GM21390 (cell line): ENCODE results near the gene ARHGAP18.

ENCODE experiments used
- ATAC-seq: cut with Tn5 transposase; IDR thresholded peaks from one replicate; pipeline ENCODE4 v1.9.1; 2021; ENCODE audit not compliant: unreplicated experiment

The ARHGAP18 gene

DNA sequence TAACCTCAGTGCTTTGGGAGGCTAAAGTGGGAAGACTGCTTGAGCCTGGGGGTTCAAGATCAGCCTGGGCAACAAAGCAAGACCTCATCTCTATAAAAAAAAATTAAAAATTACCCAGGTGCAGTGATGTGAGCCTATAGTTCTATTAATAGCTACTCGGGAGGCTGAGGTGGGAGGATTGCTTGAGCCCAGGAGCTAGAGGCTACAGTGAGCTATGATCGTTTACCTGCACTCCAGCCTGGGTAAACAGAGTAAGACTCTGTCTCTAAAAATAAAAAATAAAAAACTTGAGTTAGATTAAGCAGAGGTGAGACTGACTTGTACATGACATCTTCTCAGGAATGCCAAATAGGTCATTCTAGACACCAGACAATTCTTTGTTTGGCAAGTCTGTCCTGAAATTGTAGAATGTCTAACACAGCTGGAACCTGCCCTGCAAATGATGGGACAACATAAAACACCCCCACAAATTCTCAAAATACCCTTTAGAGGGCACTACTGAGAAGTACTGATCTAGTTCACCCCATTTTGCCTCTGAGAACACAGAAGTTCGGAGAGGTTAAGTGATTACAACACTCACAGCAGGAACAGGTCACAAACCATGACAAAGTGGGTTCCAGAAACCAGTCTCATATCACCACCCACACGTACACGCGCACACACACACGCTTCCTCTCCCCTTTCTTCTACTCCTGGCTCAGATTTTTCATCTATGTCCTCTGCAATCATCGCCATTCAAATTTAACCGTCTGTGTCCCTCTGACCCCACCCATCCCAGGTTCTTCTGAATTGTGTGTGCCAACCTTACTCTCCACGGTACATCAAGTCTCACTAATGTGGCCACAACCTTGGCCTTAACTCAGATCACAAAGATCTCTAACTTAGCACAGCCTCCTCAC lies 38.3 kb downstream of the ARHGAP18 start:
- peak; percentile 76 for ATAC-seq

DNA sequence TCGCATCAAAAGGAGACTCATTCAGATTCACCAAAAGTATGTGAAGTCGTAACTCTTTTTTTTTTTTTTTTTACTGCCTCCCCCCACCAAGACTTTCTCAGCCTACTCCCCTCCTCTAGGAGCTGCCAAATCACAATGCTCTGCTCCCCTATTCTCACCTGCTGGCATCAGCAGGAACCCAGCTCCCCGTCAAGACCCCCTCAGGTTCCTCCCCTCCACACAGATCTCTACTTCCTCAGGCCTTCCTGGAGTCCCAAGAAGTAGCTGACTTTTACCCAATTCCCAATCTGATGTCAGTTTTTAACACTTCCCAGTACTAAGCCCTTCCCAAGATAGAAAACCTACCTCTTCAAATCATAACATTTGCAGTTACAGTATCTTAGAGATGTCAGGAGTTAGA lies 39.3 kb downstream of the ARHGAP18 start:
- no peak for ATAC-seq

DNA sequence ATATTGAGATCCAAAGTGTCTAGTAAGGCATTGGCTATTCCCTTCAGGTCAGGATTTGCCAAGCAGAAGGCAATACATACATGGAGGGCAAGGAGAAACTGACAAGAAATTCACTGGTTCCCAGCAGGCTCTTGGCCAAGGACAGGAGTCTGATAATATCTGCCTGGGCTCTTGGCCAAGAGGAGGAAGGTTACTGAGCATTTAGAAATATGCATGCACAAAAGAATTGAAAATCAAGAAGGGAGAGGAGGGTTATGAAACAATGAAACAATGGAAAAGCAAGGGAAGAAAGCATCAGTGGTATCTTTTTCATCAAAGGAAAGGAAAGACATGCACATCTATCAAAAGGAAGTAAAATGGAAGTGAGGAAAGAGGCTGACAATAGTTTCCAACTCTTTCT lies 42.4 kb downstream of the ARHGAP18 start:
- ATAC-seq, result no peak

DNA sequence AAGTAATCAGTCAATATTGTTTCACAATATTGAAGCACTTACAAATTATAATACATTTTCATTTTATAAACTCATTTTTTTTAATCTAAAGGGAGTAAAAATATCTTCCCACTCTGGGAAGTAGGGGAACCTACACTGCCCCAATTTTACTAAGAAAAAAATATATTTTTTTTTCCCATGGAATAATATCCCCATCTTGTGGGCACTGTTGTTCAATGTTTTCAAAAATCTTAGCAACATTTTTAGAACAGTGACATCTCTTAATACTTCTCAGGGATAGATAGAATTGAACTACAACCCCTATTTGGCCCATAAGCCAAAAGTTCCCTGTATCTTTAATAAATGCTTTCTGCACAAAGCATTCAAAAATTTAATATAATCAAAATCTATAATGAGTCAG lies 42.9 kb downstream of the ARHGAP18 start:
- ATAC-seq, result no peak

DNA sequence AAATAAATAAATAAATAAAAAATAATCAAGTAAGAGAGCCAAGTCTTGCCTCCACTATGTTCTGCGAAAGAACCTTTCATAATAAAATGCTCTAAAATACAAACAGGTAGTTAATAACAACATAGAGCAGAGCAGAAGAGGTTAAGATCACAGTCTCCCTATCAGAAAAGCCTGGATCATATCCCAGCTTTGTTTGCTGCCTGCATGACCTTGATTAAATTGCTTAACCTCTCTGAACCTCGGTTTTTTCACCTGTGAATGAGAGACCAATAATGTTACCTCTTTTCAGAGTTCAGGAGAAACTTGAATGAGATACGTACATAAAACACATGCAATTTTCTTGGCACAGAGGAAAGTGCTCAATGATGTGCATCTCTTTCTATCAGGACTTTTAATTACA lies 44.4 kb downstream of the ARHGAP18 start:
- no peak for ATAC-seq

DNA sequence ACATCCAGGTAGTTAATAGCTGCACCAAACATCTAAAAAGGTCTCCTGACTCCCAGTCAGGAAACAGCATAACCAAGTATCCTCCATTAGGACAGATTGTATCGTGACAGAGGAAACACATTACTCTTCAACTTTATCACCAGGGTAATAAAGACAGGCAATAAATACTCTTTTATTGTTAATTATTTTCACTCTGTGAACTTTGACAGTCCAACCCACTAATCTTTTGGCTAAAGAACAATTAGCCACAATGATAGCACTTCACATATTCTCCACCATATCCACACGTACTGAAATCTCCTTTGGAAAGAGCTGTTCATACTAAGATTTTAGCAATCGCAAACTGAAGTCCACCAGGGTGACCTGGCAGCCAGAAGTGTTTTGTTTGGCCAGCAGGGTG lies 46.4 kb downstream of the ARHGAP18 start:
- no peak for ATAC-seq

DNA sequence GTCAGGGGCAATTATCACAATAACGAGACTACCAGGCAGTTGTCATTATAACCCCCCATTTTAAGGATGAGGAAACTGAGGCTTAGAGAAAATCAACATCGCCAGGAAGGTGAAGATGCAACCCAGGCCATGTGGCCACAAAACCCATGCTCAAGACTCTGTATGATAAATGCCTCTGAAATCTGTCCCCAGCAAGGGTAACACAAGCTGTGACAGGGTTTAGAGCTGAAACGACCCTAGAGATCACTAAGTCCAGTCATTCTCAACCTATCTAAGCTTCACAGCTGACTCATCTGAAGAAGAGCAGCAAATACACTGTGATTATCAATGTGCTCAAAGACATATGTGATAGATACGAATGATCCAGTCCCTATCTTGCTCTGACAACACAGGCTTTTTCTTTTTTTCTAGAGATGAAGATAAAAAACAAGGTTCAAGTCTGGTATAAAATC lies 47.0 kb downstream of the ARHGAP18 start:
- ATAC-seq, result peak; percentile 53

DNA sequence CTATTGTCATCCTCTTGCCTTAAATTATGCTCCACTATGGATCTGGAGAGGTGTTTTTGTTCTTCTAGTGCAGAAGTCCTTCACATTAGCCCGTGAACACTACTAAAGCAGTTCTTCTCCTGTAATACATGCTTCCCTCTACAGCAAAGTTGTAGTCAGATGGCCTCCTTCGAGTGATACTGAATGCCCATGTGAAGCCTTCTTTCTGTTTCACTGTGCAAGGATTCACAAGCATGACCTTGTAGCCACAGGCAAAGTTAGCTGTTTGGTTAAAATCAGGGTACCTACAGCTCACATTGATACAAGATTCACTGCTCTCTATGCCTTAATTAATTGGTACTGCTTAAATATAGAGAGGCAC lies 47.6 kb downstream of the ARHGAP18 start:
- peak; percentile 81 for ATAC-seq

DNA sequence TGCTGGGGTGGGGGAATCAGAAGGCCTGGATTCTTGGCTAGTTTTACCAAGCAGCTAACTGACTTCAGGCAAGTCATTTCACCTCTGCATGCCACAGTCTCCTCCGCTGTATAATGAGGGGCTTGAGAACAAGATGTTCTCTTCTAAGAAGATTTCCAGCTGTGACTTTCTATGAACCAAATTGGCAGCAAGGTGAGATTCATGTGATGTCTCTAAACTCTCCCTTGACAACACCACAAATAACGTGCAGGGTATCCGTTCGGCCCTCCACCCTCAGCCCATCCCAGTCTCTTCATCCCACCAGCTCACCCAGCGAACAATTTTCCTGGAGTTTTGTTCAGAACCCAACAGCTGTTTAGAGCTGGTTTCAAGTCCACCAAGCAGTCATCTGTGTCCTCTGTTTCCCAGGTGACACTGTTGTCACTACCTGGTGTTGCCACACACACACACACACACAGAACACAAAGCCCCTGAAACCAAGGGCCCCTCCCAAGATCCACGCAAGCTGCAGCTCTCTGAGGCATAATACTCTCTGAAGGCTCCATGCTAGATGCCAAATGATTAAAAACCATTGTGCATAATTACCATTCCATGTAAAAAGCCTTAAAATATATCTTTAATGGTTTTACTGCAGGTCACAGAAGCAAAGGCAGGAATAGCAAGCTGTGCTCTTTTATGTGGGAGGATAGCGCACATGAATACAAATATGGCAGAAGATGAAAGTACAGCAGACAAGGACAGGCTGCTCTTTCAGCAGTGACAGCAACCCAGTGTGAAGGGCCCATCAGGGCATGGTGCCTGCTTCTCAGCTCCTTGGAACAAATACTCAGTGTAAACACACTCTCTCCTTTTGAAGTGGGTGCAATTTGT lies 48.2 kb downstream of the ARHGAP18 start:
- peak; percentile 17 for ATAC-seq

DNA sequence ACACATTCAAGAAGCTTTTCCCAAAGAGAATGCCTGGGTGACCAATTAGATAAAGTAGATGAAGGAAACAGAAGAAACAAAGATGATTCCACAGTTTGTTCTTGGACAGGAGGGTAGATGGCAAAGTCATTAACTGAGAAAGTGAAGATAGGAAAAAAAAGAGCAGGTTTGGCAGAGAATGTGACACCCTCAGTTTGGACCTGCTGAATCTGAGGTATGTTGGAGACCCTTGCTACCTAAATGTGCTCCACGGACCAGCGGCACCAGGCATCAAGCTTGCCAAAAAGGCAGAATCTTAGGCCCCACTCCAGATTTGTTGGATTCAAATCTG lies 49.7 kb downstream of the ARHGAP18 start:
- no peak for ATAC-seq

DNA sequence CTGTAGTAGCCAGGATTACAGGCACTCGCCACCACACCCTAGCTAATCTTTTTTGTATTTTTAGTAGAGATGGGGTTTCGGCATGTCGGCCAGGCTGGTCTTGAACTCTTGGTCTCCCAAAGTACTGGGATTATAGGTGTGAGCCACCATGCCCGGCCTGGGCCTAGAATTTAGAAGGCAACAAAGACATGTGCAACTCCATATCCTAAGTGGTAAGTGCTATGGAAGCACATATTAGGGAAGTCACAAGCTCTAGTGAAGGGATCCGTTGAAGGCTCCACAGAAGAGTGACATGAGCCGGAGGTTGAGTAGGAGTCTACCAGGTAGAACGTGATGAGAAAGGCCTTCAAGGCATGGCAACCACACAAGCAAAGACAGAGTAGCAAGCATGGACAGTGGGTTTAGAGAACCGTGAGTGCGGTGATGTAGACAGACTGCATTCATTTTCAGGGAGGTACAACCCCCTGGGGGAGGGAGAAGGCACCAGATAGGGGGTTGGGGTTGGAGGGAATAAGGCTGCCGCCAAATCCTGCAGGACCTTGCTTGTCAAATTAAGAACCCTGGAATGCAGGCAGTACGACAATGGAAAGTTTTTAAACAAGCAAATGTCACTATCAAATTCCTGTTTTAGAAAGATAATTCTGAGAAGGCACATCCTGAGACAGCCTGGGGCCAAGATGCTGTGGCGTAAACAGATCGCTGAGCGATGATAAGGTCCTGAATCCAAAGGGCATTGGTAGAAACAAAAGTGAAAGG lies 50.2 kb downstream of the ARHGAP18 start:
- no peak for ATAC-seq

DNA sequence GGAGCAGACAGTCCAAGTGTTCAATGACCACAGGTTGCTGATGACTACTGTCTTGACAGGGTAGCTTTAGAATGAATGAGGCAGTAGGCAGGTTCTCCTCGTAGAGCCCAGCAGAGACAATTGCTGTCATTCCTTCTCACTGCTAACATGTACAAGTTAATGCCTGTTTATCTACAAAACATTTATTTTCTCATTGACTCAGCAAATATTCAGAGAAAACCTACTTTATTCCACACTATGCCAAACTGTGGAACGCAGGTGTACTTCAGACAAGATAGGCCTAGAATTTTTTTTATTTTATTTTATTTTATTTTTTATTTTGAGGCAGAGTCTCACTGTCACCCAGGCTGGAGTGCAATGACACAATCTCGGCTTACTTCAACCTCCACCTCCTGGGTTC lies 50.8 kb downstream of the ARHGAP18 start:
- ATAC-seq, result no peak

DNA sequence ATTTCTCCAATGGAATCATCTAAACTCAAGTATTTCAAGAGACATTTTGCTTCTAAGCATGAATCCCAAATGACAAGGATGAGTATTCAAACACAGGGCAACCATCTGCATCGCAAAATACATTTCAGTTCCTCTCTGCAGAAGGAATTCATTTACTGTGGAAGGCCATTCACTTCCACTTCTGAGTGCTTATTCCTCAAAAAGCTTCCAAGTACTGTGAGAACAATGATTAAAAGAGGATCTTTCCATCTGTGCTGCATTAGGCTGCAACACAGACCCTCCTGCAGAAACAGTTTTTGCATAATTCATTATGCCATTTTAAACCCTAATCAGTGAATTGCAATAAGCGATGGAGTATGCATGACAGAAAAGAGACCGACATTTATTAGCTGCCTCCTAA lies 52.5 kb downstream of the ARHGAP18 start:
- no peak for ATAC-seq

DNA sequence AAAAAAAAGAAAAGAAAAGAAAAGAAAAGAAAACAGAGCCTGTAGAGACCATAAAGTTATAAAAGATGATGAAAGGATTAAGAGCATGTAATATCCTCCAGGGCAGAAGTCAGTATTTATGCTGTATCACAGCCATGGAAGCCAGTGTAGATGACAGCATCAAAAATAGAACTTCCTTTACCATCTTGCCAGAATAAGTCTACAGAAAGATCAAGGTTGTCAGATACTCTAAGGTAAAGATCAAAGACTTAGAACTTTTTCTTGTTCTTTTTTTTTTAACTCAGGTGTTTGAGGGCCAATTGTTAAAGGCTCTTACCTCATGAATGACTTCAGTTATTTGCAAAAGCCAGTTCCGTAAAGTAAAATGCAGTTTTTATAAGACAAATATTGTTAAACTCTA lies 54.6 kb downstream of the ARHGAP18 start:
- ATAC-seq, result no peak

DNA sequence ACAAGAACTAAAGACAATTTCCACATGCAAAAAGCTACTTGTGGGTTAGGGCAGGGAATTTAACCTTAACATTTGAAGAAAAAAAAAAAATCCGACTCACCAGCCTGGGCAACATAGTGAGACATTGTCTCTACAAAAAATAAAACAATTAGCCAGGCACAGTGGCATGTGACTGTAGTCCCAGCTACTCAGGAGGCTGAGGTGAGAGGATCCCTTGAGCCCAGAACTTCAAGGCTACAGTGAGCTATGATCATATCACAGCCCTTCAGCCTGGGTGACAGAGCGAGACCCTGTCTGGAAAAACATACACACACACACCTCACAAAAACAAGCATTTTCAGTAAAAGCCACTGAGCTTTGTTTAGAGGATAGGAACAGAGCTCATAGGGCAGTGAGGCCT lies 56.2 kb downstream of the ARHGAP18 start:
- ATAC-seq, result no peak

DNA sequence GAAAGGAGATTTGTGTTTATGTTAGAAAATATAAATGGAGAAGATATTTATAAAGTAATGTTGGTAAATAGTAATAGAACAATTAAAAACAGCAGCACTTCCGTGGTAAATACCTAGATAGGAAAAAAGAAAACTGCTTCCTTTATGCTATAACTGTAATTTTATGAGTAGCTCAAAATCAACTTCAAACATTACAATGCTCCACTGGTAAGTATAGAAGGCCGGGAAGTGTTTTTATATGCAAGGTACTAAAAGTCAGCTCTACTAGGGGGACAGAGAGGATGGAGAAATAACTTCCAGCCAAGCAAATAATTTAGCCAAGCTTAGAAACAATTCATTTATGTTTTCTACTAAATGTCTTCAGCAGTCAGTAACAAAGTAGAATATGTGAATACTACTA lies 56.7 kb downstream of the ARHGAP18 start:
- ATAC-seq, result no peak

DNA sequence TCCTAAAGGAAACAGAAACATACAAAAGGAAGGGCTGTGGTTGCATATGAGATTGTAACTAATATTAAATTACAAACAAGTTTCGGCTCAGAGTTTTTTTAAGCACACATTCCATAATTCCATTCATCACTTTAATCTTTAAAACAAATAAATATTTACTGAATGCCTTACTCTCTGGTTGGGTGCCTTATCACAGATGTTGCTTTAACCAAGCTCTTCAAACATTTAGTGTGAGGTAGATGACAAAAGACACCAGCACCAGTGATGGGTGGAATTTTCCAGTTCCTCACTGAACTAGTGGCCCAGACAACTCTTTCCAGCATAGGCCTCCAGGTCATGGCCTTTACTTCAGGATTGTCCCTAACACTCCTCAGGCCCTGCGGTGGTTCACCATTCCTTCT lies 58.7 kb downstream of the ARHGAP18 start:
- no peak for ATAC-seq

DNA sequence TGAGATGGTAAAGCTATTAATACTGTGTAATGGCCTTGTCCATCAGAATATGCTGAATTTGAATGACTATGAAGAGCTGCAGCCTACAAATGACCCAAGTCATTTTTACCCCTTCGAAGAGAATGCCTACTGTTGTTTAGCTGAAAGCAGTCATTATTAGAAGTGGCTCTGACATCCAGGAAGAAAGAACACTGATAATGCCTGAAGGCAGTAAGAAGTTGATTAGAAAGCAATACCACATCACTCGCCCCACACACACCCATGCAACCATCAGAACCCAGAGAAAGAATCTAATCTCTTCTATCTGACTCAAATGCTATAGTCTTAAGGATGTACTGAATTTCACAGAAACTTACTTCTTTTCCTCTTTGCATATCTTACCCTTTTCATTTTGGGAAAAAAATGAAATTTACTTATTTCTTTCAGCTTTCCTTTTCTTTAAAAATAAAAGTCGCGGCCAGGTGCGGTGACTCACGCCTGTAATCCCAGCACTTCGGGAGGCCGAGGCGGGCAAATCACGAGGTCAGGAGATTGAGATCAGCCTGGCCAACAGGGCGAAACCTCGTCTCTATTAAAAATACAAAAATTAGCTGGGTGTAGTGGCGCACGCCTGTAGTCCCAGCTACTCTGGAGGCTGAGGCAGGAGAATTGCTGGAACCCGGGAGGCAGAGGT lies 61.0 kb downstream of the ARHGAP18 start:
- no peak for ATAC-seq

DNA sequence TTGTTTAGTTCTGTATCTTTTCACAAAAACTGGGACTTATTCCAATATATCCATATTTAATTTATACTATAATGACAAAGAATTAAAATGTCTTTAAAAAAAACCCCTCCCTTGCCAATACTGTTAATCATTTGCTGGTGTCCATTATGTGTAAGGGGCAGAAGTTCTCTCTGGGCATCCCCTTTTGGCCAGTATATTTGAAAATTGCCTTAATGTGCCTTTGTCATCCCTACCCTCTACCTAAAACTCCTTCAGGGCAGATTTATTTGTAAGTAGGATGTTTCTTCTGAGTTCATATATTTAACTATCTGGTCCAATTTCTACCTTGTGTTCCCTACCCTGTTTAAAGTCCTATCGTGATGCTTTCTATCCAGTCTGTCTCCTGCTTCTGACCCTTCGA lies 62.9 kb downstream of the ARHGAP18 start:
- ATAC-seq, result peak; percentile 30

DNA sequence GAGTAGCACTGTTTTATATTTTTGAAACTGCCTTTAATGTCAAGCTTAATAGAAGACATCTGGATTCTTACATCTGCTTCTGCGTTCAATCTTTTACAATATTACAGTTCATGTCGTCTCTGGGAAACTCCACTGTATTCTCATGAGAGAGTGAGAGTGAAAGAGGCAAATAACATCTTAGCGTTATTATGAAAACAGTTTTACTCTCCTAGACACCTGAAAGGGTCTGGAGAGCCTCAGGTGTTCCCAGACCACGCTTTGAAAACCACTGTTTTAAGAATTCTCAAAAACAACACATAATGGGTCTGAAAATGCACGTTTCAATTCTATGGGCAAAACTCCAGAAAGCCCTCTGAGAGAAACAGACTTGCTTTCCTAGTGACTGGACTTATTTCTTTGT lies 63.3 kb downstream of the ARHGAP18 start:
- ATAC-seq, result peak; percentile 85
